ENCODE measurements around the gene CNKSR2.

The CNKSR2 gene

GRCh38 chrX:21375708-21376009, 1.4 kb downstream of the CNKSR2 start:
- no peak for TF ChIP-seq CTCF (IDR thresholded peaks at IDR 0.05; ENCODE audit: low read depth, low read length)
- H3K4me3 ChIP-seq (ENCODE audit: low read depth, low read length) = no peak overlapping the region

DNA sequence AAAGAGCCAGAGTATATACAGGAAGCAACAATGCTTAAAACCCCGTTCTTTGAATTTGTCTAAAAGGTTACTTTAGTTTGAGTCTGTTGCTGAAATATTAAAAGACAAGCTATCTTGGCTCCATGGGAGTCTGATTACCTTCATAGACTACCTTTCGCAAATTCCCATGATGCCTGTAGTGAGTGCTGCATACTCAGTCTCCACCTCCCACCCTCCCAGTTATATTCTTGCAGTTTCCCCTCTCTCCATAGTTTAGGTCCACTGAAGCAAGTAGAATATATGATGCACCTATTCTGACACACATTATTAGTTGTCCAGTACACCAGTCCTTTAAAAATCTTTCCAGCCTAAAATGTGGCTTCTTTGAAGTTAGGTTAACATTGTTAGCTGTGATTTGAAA, 2.4 kb downstream of the CNKSR2 start:
- TF ChIP-seq CTCF (IDR thresholded peaks at IDR 0.05; ENCODE audit: low read depth, low read length) = no peak
- no peak overlapping the region for H3K4me3 ChIP-seq (ENCODE audit: low read depth, low read length)

DNA sequence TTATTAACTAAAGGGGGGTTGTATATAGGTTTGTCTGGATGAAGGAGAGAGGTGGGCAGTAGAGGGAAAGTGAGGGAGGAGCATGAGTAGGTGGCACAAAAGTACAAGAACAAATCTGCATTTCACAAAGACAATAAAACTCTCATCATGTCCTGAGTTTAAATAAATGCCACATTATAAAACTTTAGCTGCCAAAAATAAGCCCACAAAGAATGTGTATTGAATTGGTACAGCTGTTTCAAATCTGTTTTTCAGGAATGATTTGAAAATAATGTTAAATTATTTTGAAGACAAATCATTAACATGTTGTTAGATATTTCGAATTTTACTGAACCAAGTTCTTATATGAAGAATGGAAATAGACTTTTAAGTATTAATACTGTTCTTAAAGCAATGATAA, 5.8 kb downstream of the CNKSR2 start:
- no peak for TF ChIP-seq CTCF (IDR thresholded peaks at IDR 0.05; ENCODE audit: low read depth, low read length)
- no peak overlapping the region for H3K4me3 ChIP-seq (ENCODE audit: low read depth, low read length)

- no peak for TF ChIP-seq CTCF (IDR thresholded peaks at IDR 0.05; ENCODE audit: low read depth, low read length)
- H3K4me3 ChIP-seq (ENCODE audit: low read depth, low read length) = no peak overlapping the region
Observed at GRCh38 chrX:21382715-21383114, 8.5 kb downstream of the CNKSR2 start.

DNA sequence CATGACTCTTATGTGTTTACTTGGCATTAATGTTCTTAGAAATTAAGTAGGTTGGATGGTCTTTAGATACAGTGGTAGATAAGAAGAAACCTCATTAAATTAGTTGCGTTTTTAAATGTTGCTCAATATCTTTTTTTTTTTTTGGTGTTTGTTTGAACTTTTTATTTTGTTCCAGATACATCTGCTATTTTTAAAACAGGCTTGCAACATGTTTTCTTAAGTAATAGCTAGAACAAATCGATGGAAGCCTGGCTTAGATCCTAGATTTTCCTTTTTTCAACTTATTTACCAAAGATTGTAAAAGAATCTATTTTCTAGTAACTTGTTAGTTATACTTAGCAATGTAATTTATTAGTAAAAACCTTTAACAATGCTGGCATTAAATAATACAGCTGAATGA, 9.3 kb downstream of the CNKSR2 start:
- TF ChIP-seq CTCF (IDR thresholded peaks at IDR 0.05; ENCODE audit: low read depth, low read length) = no peak

GRCh38 chrX:21384178-21384577, 10.0 kb downstream of the CNKSR2 start:
- no peak for TF ChIP-seq CTCF (IDR thresholded peaks at IDR 0.05; ENCODE audit: low read depth, low read length)
- H3K4me3 ChIP-seq (ENCODE audit: low read depth, low read length) = no peak overlapping the region

More for the DNA sequence above, 9.3 kb downstream of the CNKSR2 start:
- no peak overlapping the region for H3K4me3 ChIP-seq (ENCODE audit: low read depth, low read length)

DNA sequence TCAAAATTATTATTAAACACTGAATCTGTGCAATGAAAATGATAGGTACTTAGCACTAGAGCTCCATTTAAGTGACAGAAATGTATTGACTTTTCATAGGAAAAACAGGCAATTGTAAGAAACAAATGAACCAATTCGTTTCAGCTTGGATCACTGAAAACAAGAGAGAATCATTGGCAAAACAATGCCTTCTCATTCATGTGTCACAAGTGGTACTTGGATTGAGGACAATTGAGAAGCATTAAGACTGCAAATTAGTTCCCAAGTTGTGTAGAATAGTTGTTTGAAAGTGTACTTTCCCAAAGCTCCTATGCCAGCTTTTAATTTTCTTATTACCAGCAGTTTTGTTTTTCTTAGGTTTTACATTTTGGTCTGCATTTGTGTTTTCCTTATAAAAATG, 20.6 kb downstream of the CNKSR2 start:
- H3K4me3 ChIP-seq (ENCODE audit: low read depth, low read length) = no peak overlapping the region
- TF ChIP-seq CTCF (IDR thresholded peaks at IDR 0.05; ENCODE audit: low read depth, low read length) = no peak
